ENCODE results near the gene ZNF385D.

ZNF385D gene

GRCh38 chr3:21783839-21784238, 32.8 kb upstream of the ZNF385D start:
- Histone ChIP-seq H3K27ac (ENCODE audit: low read length) (no peak overlapping the region), H3K27me3 (ENCODE audit: insufficient read depth, low read length) (no peaks in the 10 kb centered on the region)

GRCh38 chr3:21781355-21781754, 30.3 kb upstream of the ZNF385D start:
- H3K4me1 ChIP-seq (ENCODE audit: insufficient read depth, low read length) = no peaks in the 10 kb centered on the region
- H3K9ac ChIP-seq (ENCODE audit: low read depth, low read length) = no peak overlapping the region
- no peaks in the 10 kb centered on the region for H3K36me3 ChIP-seq (ENCODE audit: insufficient read depth, low read depth, low read length)
- no peaks in the 10 kb centered on the region for H3K27me3 ChIP-seq (ENCODE audit: insufficient read depth, low read length)
- no peak overlapping the region for H3K27ac ChIP-seq (ENCODE audit: low read length)
- no peaks in the 10 kb centered on the region for H3K9me3 ChIP-seq (ENCODE audit: insufficient read depth, low read depth, low read length)
- no peak overlapping the region for H3K4me3 ChIP-seq (ENCODE audit: low read length)

More at GRCh38 chr3:21783839-21784238, 32.8 kb upstream of the ZNF385D start:
- Histone ChIP-seq H3K4me3 (ENCODE audit: low read length) (no peak overlapping the region), H3K9me3 (ENCODE audit: insufficient read depth, low read depth, low read length) (no peaks in the 10 kb centered on the region), H3K36me3 (ENCODE audit: insufficient read depth, low read depth, low read length) (no peaks in the 10 kb centered on the region), H3K4me1 (ENCODE audit: insufficient read depth, low read length) (no peaks in the 10 kb centered on the region), H3K9ac (ENCODE audit: low read depth, low read length) (no peak overlapping the region)

DNA sequence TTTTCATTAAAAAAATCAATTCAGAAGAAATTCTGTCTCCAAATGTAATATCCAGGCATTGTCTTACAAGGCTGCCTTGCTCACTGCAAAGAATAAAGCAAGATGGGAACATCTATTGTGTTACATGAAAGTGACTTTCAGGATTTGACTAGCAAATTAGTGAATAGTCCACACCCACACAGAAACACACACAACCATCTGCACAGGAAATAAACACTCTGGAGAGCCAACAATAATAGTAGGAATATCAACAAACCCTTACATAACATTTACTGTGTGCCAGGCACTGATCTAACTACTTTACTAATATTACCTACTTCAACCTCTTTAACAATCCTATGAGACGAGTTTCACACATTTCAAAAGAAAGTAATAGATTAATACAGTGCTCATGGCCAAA, 28.9 kb upstream of the ZNF385D start:
- Histone ChIP-seq H3K9ac (ENCODE audit: low read depth, low read length) (no peak overlapping the region), H3K4me3 (ENCODE audit: low read length) (no peak overlapping the region), H3K36me3 (ENCODE audit: insufficient read depth, low read depth, low read length) (no peaks in the 10 kb centered on the region), H3K9me3 (ENCODE audit: insufficient read depth, low read depth, low read length) (no peaks in the 10 kb centered on the region), H3K27me3 (ENCODE audit: insufficient read depth, low read length) (no peaks in the 10 kb centered on the region), H3K4me1 (ENCODE audit: insufficient read depth, low read length) (no peaks in the 10 kb centered on the region), H3K27ac (ENCODE audit: low read length) (no peak overlapping the region)

GRCh38 chr3:21778715-21779114, 27.7 kb upstream of the ZNF385D start:
- no peak overlapping the region for H3K9ac ChIP-seq (ENCODE audit: low read depth, low read length)
- no peaks in the 10 kb centered on the region for H3K4me1 ChIP-seq (ENCODE audit: insufficient read depth, low read length)
- H3K27me3 ChIP-seq (ENCODE audit: insufficient read depth, low read length) = no peaks in the 10 kb centered on the region
- no peak overlapping the region for H3K4me3 ChIP-seq (ENCODE audit: low read length)
- no peaks in the 10 kb centered on the region for H3K9me3 ChIP-seq (ENCODE audit: insufficient read depth, low read depth, low read length)
- H3K36me3 ChIP-seq (ENCODE audit: insufficient read depth, low read depth, low read length) = no peaks in the 10 kb centered on the region
- H3K27ac ChIP-seq (ENCODE audit: low read length) = no peak overlapping the region

DNA sequence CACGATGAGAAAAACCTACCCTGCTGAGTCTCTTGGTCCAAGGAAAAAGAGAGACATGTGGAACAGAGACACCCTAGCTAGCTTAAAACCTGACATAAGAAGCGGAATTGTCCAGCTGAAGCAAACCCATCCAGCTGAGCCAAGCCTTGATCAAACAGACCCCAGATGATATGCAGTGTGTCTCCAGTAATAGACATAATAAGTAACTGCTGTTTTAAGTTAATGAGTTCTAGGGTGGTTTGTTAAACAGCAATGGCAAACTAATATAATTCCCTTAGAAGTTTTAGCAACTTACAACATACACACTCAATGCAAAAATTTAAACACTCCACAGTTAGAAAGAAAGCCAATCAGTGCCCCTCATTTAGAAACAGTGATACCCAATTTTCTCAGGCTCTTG, 26.8 kb upstream of the ZNF385D start:
- H3K36me3 ChIP-seq (ENCODE audit: insufficient read depth, low read depth, low read length) = no peaks in the 10 kb centered on the region
- no peaks in the 10 kb centered on the region for H3K4me1 ChIP-seq (ENCODE audit: insufficient read depth, low read length)
- no peak overlapping the region for H3K4me3 ChIP-seq (ENCODE audit: low read length)
- H3K27ac ChIP-seq (ENCODE audit: low read length) = no peak overlapping the region
- H3K9me3 ChIP-seq (ENCODE audit: insufficient read depth, low read depth, low read length) = no peaks in the 10 kb centered on the region
- H3K27me3 ChIP-seq (ENCODE audit: insufficient read depth, low read length) = no peaks in the 10 kb centered on the region
- H3K9ac ChIP-seq (ENCODE audit: low read depth, low read length) = no peak overlapping the region

DNA sequence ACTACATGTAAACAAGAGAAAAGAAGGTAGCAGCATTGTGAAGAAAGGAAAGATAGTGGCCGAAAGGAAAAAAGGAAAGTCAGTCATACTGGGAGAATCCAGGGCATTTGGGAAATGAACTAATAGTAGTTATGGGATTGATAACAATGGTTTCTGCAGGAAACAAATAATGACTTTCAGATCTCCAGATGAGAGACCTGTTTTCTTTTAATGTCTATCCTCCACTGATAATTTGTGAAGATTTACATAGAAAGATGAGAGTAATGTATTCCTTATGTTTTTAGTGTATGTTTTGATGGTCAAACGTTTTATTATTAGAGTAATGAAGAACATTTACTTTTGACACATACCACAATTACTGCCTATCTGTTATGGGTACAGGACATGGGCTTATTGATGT, 15.0 kb upstream of the ZNF385D start:
- Histone ChIP-seq H3K9ac (ENCODE audit: low read depth, low read length) (no peak overlapping the region), H3K36me3 (ENCODE audit: insufficient read depth, low read depth, low read length) (no peaks in the 10 kb centered on the region), H3K27me3 (ENCODE audit: insufficient read depth, low read length) (no peaks in the 10 kb centered on the region), H3K4me3 (ENCODE audit: low read length) (no peak overlapping the region), H3K4me1 (ENCODE audit: insufficient read depth, low read length) (no peaks in the 10 kb centered on the region), H3K9me3 (ENCODE audit: insufficient read depth, low read depth, low read length) (no peaks in the 10 kb centered on the region), H3K27ac (ENCODE audit: low read length) (no peak overlapping the region)

GRCh38 chr3:21755896-21756295, 4.9 kb upstream of the ZNF385D start:
- Histone ChIP-seq H3K9me3 (ENCODE audit: insufficient read depth, low read depth, low read length) (no peaks in the 10 kb centered on the region), H3K27me3 (ENCODE audit: insufficient read depth, low read length) (no peaks in the 10 kb centered on the region), H3K36me3 (ENCODE audit: insufficient read depth, low read depth, low read length) (no peaks in the 10 kb centered on the region), H3K9ac (ENCODE audit: low read depth, low read length) (no peak overlapping the region), H3K4me3 (ENCODE audit: low read length) (no peak overlapping the region), H3K4me1 (ENCODE audit: insufficient read depth, low read length) (no peaks in the 10 kb centered on the region), H3K27ac (ENCODE audit: low read length) (no peak overlapping the region)

DNA sequence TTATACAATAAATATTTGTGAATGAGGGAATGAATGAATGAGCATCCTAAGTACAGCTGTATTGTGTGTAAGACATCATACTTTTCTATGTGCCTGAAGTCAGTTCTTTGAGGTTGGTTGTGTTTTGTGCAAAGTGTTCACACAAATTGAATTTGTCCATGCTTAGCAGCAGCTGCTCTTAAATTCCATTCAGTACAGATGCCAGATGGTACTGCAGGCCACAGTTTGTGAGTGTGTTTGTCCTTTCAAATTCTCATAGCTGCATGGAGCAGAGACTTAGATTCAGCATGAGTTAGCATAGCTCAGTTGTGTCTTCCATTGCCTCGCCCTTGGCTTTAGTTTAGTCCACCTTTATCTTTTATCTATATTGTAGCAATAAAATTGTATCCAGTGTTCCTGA, 3.8 kb upstream of the ZNF385D start:
- Histone ChIP-seq H3K36me3 (ENCODE audit: insufficient read depth, low read depth, low read length) (no peaks in the 10 kb centered on the region), H3K27ac (ENCODE audit: low read length) (no peak overlapping the region), H3K9ac (ENCODE audit: low read depth, low read length) (no peak overlapping the region), H3K4me1 (ENCODE audit: insufficient read depth, low read length) (peaks cover 4% of the 10 kb centered on the region; the same call in 1 of the 2 replicates), H3K9me3 (ENCODE audit: insufficient read depth, low read depth, low read length) (no peaks in the 10 kb centered on the region), H3K27me3 (ENCODE audit: insufficient read depth, low read length) (peaks cover 10% of the 10 kb centered on the region), H3K4me3 (ENCODE audit: low read length) (no peak overlapping the region)

- Histone ChIP-seq H3K4me1 (ENCODE audit: insufficient read depth, low read length) (peaks cover 6% of the 10 kb centered on the region; the same call in 1 of the 2 replicates), H3K9ac (ENCODE audit: low read depth, low read length) (no peak overlapping the region), H3K9me3 (ENCODE audit: insufficient read depth, low read depth, low read length) (no peaks in the 10 kb centered on the region), H3K27ac (ENCODE audit: low read length) (no peak overlapping the region), H3K27me3 (ENCODE audit: insufficient read depth, low read length) (peaks cover 20% of the 10 kb centered on the region), H3K4me3 (ENCODE audit: low read length) (no peak overlapping the region), H3K36me3 (ENCODE audit: insufficient read depth, low read depth, low read length) (no peaks in the 10 kb centered on the region)
Observed at GRCh38 chr3:21752749-21753347, 1.8 kb upstream of the ZNF385D start.

DNA sequence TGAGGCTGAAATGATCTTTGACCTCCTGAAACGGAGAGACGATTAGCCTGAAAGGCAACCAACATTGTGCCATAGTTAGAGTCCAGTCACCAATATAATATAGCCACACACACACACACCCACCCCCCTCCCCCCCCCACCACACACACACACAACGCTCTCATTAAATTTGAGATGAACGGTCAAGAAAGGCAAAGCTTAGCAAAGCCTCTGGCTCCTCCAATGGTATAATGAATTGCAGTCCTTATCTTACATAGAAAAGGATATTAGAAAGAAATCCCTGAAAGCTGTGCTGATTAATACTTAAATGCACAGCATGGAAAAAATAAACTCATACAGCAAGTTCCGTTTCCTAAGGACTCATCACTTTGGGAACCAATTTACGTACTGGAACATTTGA, 876 bp upstream of the ZNF385D start:
- H3K4me1 ChIP-seq (ENCODE audit: insufficient read depth, low read length) = peaks cover 6% of the 10 kb centered on the region; the same call in 1 of the 2 replicates
- no peak overlapping the region; the same call in 1 of the 2 replicates for H3K9ac ChIP-seq (ENCODE audit: low read depth, low read length)
- peak overlapping the region; percentile 76; the same call in 1 of the 2 replicates for H3K4me3 ChIP-seq (ENCODE audit: low read length)
- no peak overlapping the region for H3K27ac ChIP-seq (ENCODE audit: low read length)
- no peaks in the 10 kb centered on the region for H3K9me3 ChIP-seq (ENCODE audit: insufficient read depth, low read depth, low read length)
- H3K36me3 ChIP-seq (ENCODE audit: insufficient read depth, low read depth, low read length) = no peaks in the 10 kb centered on the region
- peaks cover 20% of the 10 kb centered on the region for H3K27me3 ChIP-seq (ENCODE audit: insufficient read depth, low read length)

DNA sequence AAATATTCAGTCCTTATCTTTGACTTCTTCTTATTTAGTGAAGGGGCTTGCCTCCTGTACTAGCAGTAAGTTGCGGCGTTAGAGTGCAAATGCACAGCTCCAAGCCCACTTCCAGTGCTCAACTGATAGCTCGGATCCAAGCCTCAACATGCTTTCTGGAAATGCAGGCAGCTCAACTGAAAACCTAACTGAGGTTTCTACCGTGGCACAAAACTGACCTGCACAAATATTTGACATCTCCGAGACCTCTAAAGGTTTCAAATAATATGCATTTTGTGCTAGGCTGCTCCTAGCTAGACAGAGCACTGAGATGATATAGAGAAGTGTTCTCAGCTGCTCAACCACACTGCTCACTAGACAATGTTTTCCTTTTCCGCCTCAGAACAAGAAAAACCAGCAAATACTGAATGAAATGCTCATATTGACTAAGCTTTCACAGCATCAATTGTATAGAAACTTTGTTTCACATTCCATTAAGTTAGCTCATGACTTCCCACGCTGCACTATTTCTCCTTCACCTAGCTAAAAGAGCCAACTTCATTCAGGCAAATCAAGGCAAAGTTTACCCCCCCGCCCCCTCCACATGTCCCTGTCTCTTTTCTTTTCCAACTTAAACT, 822 bp downstream of the ZNF385D start:
- peak overlapping the region; percentile 61; the same call in 1 of the 2 replicates for H3K9ac ChIP-seq (ENCODE audit: low read depth, low read length)
- peak overlapping the region; percentile 76 for H3K4me3 ChIP-seq (ENCODE audit: low read length)
- peaks cover 9% of the 10 kb centered on the region; the same call in 1 of the 2 replicates for H3K4me1 ChIP-seq (ENCODE audit: insufficient read depth, low read length)
- no peak overlapping the region for H3K27ac ChIP-seq (ENCODE audit: low read length)
- peaks cover 20% of the 10 kb centered on the region for H3K27me3 ChIP-seq (ENCODE audit: insufficient read depth, low read length)
- no peaks in the 10 kb centered on the region for H3K36me3 ChIP-seq (ENCODE audit: insufficient read depth, low read depth, low read length)
- no peaks in the 10 kb centered on the region for H3K9me3 ChIP-seq (ENCODE audit: insufficient read depth, low read depth, low read length)

DNA sequence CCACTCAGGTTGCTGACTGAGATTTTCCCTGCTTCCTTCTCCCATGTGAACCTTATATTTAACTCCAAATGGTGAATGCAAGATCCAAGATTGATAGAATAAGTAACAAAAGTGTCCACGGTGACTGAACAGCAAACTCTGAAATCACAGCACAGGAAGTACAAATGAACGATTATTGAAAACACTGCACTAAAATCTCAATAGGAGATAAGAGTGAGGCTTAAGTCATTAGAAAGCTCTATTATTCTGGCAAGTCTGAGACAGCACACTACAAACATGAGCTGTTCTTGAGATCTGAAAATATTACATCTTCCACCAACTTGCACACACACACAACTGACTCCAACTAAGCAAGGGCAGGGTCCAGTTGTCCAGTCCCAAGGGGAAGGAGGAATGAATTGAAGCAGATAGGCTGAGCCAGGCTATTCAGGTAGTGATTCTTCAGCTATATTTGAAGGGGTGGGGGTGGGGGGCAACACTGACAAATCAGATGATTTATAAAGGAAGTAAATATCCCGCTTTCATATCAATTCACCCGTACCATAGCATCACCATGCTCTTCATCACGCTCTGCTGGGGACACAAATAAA, 2.9 kb downstream of the ZNF385D start:
- H3K9ac ChIP-seq (ENCODE audit: low read depth, low read length) = no peak overlapping the region
- peaks cover 20% of the 10 kb centered on the region for H3K27me3 ChIP-seq (ENCODE audit: insufficient read depth, low read length)
- no peaks in the 10 kb centered on the region for H3K36me3 ChIP-seq (ENCODE audit: insufficient read depth, low read depth, low read length)
- peaks cover 11% of the 10 kb centered on the region; the same call in 1 of the 2 replicates for H3K4me1 ChIP-seq (ENCODE audit: insufficient read depth, low read length)
- H3K9me3 ChIP-seq (ENCODE audit: insufficient read depth, low read depth, low read length) = peaks cover 5% of the 10 kb centered on the region
- H3K4me3 ChIP-seq (ENCODE audit: low read length) = no peak overlapping the region
- H3K27ac ChIP-seq (ENCODE audit: low read length) = no peak overlapping the region

All from iPS-20b (cell line).